ENCODE results near the gene MARCHF10.
"Not testable (repeated sequence)": the region's sequence is repeated elsewhere in the genome, so short reads cannot be mapped to it uniquely, and the experiment has no call there.

Gene MARCHF10

GRCh38 chr17:62691589-62691915 is 116.6 kb downstream of the MARCHF10 start:
- not testable (repeated sequence) for H3K36me3 ChIP-seq (ENCODE audit: control insufficient read depth in 1 of 2, insufficient read depth in 2 of 2, low read length in 2 of 2); H3K27me3 ChIP-seq (ENCODE audit: low read depth, low read length); H3K4me3 ChIP-seq (ENCODE audit: low read depth in 1 of 2, low read length in 2 of 2); H3K4me1 ChIP-seq (ENCODE audit: control insufficient read depth in 1 of 2, insufficient read depth in 2 of 2, low read length in 2 of 2); H3K9me3 ChIP-seq (ENCODE audit: control insufficient read depth in 1 of 2, low read length in 2 of 2); H3K27ac ChIP-seq (ENCODE audit: low read length)

DNA sequence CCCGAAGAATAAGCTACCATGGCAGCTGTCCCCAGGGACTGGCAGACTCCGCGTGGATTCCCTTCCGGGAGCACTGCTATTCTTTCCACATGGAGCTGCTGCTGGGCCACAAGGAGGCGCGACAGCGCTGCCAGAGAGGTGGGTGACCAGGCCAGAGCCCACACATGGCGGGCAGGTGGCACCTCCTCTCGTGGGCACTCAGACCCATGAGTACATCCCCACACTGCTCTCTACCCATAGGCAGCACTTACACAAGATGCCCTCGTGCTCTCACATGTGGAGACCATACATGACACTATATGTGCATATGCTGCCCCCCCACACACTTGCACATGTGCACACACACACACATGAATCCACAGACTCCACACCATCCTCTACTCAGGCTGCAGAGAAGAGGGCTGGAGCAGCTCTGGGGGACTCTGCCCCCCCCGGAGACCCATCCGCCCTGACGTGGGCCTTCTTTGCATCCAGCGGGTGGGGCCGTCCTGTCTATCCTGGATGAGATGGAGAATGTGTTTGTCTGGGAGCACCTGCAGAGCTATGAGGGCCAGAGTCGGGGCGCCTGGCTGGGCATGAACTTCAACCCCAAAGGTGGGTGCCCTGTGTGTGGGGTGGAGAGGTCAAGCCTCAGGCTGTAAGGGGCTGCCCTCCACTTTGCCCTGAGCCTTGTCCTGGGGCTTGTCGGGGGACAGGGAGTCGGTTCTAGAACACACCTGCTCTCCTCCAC is 117.8 kb downstream of the MARCHF10 start:
- H3K9me3 ChIP-seq (ENCODE audit: control insufficient read depth in 1 of 2, low read length in 2 of 2), result no peaks in the 10 kb centered on the region
- H3K36me3 ChIP-seq (ENCODE audit: control insufficient read depth in 1 of 2, insufficient read depth in 2 of 2, low read length in 2 of 2), result peaks cover 0 to 9% of the 10 kb centered on the region in 2 donors
- no peak overlapping the region for H3K4me3 ChIP-seq (ENCODE audit: low read depth in 1 of 2, low read length in 2 of 2)
- H3K4me1 ChIP-seq (ENCODE audit: control insufficient read depth in 1 of 2, insufficient read depth in 2 of 2, low read length in 2 of 2), result peaks cover 0 to 5% of the 10 kb centered on the region in 2 donors
- no peaks in the 10 kb centered on the region for H3K27me3 ChIP-seq (ENCODE audit: low read depth, low read length)
- H3K27ac ChIP-seq (ENCODE audit: low read length), result no peak overlapping the region

DNA sequence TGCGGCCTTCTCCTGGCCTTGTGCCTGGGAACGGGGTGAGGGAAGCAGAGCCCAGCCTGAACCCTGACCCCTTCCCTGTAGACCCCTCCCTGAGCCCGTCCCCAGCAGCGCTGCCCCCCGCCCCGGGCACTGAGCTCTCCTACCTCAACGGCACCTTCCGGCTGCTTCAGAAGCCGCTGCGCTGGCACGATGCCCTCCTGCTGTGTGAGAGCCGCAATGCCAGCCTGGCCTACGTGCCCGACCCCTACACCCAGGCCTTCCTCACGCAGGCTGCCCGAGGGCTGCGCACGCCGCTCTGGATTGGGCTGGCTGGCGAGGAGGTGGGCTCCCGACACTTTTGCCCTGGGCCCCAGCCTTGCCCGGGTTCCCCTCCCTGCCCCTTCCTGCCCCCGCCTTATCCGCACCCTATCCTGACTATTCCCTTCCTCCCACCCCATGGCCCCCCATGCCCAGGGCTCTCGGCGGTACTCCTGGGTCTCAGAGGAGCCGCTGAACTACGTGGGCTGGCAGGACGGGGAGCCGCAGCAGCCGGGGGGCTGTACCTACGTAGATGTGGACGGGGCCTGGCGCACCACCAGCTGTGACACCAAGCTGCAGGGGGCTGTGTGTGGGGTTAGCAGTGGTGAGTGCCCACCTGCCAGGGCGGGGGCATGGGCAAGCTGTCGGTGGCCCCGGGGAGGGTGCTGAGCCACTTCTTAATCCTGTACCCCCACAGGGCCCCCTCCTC is 118.5 kb downstream of the MARCHF10 start:
- H3K27me3 ChIP-seq (ENCODE audit: low read depth, low read length), result no peaks in the 10 kb centered on the region
- H3K36me3 ChIP-seq (ENCODE audit: control insufficient read depth in 1 of 2, insufficient read depth in 2 of 2, low read length in 2 of 2), result peaks cover 0 to 9% of the 10 kb centered on the region in 2 donors
- H3K27ac ChIP-seq (ENCODE audit: low read length), result no peak overlapping the region
- no peak overlapping the region for H3K4me3 ChIP-seq (ENCODE audit: low read depth in 1 of 2, low read length in 2 of 2)
- peaks cover 0 to 5% of the 10 kb centered on the region in 2 donors for H3K4me1 ChIP-seq (ENCODE audit: control insufficient read depth in 1 of 2, insufficient read depth in 2 of 2, low read length in 2 of 2)
- no peaks in the 10 kb centered on the region for H3K9me3 ChIP-seq (ENCODE audit: control insufficient read depth in 1 of 2, low read length in 2 of 2)

DNA sequence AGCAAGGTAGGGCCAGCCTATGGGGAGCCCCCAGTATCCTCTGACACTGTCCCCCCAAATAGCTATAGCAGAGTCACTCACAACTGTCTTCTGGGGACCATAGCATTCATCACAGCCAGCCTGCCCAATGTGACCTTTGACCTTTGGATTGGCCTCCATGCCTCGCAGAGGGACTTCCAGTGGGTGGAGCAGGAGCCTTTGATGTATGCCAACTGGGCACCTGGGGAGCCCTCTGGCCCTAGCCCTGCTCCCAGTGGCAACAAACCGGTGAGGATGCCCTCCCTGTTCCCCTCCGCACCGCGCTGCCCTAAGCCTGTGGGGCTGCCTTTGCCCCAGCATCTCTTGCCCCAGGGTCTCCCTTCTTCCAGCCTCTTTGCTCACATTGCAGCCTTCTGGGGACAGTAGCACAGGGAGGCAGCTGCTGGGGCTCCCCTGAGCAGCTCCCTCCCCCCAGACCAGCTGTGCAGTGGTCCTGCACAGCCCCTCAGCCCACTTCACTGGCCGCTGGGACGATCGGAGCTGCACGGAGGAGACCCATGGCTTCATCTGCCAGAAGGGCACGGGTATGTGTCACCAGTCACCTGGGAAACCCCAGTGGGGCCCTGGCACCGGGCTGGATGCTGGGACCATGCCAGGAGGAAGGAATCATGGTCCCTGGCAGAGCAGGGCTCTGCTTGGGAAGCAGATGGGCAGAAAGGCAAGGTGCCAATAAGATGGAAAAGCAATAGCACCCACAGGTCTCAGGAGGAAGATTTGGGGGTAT is 119.5 kb downstream of the MARCHF10 start:
- Histone ChIP-seq H3K4me1 (ENCODE audit: control insufficient read depth in 1 of 2, insufficient read depth in 2 of 2, low read length in 2 of 2) (peaks cover 0 to 5% of the 10 kb centered on the region in 2 donors), H3K36me3 (ENCODE audit: control insufficient read depth in 1 of 2, insufficient read depth in 2 of 2, low read length in 2 of 2) (peaks cover 0 to 9% of the 10 kb centered on the region in 2 donors), H3K27me3 (ENCODE audit: low read depth, low read length) (no peaks in the 10 kb centered on the region), H3K27ac (ENCODE audit: low read length) (no peak overlapping the region), H3K4me3 (ENCODE audit: low read depth in 1 of 2, low read length in 2 of 2) (no peak overlapping the region), H3K9me3 (ENCODE audit: control insufficient read depth in 1 of 2, low read length in 2 of 2) (no peaks in the 10 kb centered on the region)

GRCh38 chr17:62687997-62688396 is 120.1 kb downstream of the MARCHF10 start:
- H3K27ac ChIP-seq (ENCODE audit: low read length), result no peak overlapping the region
- no peak overlapping the region for H3K4me3 ChIP-seq (ENCODE audit: low read depth in 1 of 2, low read length in 2 of 2)
- H3K4me1 ChIP-seq (ENCODE audit: control insufficient read depth in 1 of 2, insufficient read depth in 2 of 2, low read length in 2 of 2), result peaks cover 0 to 5% of the 10 kb centered on the region in 2 donors
- no peaks in the 10 kb centered on the region for H3K9me3 ChIP-seq (ENCODE audit: control insufficient read depth in 1 of 2, low read length in 2 of 2)
- peaks cover 0 to 9% of the 10 kb centered on the region in 2 donors for H3K36me3 ChIP-seq (ENCODE audit: control insufficient read depth in 1 of 2, insufficient read depth in 2 of 2, low read length in 2 of 2)
- H3K27me3 ChIP-seq (ENCODE audit: low read depth, low read length), result no peaks in the 10 kb centered on the region

DNA sequence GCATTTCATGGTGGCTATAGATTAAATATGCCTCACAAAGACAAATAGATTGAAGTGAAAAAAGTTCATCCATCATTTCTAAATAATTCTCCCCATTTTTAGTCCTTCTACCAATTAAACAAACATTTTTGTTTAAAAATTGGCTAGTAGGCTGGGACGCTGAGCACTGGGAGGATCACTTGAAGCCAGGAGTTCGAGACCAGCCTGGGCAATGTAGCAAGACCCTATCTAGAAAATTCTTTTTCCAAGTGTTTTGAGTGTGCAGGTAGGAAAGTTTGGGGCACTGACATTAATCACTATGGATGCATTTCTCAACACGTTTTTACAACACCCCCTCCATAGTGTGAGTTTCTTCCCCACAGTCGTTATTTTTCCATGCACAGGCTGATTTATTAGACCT is 123.9 kb downstream of the MARCHF10 start:
- no peaks in the 10 kb centered on the region for H3K27me3 ChIP-seq (ENCODE audit: low read depth, low read length)
- no peak overlapping the region for H3K4me3 ChIP-seq (ENCODE audit: low read depth in 1 of 2, low read length in 2 of 2)
- H3K36me3 ChIP-seq (ENCODE audit: control insufficient read depth in 1 of 2, insufficient read depth in 2 of 2, low read length in 2 of 2), result peaks cover 0 to 21% of the 10 kb centered on the region in 2 donors
- no peaks in the 10 kb centered on the region for H3K4me1 ChIP-seq (ENCODE audit: control insufficient read depth in 1 of 2, insufficient read depth in 2 of 2, low read length in 2 of 2)
- H3K9me3 ChIP-seq (ENCODE audit: control insufficient read depth in 1 of 2, low read length in 2 of 2), result no peaks in the 10 kb centered on the region
- no peak overlapping the region for H3K27ac ChIP-seq (ENCODE audit: low read length)

- H3K9me3 ChIP-seq (ENCODE audit: control insufficient read depth in 1 of 2, low read length in 2 of 2), result no peaks in the 10 kb centered on the region
- no peak overlapping the region for H3K4me3 ChIP-seq (ENCODE audit: low read depth in 1 of 2, low read length in 2 of 2)
- H3K27me3 ChIP-seq (ENCODE audit: low read depth, low read length), result no peaks in the 10 kb centered on the region
- no peaks in the 10 kb centered on the region for H3K4me1 ChIP-seq (ENCODE audit: control insufficient read depth in 1 of 2, insufficient read depth in 2 of 2, low read length in 2 of 2)
- peaks cover 0 to 21% of the 10 kb centered on the region in 2 donors for H3K36me3 ChIP-seq (ENCODE audit: control insufficient read depth in 1 of 2, insufficient read depth in 2 of 2, low read length in 2 of 2)
- no peak overlapping the region for H3K27ac ChIP-seq (ENCODE audit: low read length)
Measured at GRCh38 chr17:62681939-62682381, 126.2 kb downstream of the MARCHF10 start.

- Histone ChIP-seq H3K36me3 (ENCODE audit: control insufficient read depth in 1 of 2, insufficient read depth in 2 of 2, low read length in 2 of 2) (peaks cover 0 to 17% of the 10 kb centered on the region in 2 donors), H3K4me1 (ENCODE audit: control insufficient read depth in 1 of 2, insufficient read depth in 2 of 2, low read length in 2 of 2) (no peaks in the 10 kb centered on the region), H3K27me3 (ENCODE audit: low read depth, low read length) (no peaks in the 10 kb centered on the region), H3K4me3 (ENCODE audit: low read depth in 1 of 2, low read length in 2 of 2) (no peak overlapping the region), H3K27ac (ENCODE audit: low read length) (no peak overlapping the region), H3K9me3 (ENCODE audit: control insufficient read depth in 1 of 2, low read length in 2 of 2) (no peaks in the 10 kb centered on the region)
Measured at GRCh38 chr17:62681061-62681938, 126.8 kb downstream of the MARCHF10 start.

GRCh38 chr17:62680541-62681052 is 127.5 kb downstream of the MARCHF10 start:
- Histone ChIP-seq H3K9me3 (ENCODE audit: control insufficient read depth in 1 of 2, low read length in 2 of 2) (no peaks in the 10 kb centered on the region), H3K4me1 (ENCODE audit: control insufficient read depth in 1 of 2, insufficient read depth in 2 of 2, low read length in 2 of 2) (peaks cover 0 to 2% of the 10 kb centered on the region in 2 donors), H3K27me3 (ENCODE audit: low read depth, low read length) (no peaks in the 10 kb centered on the region), H3K27ac (ENCODE audit: low read length) (no peak overlapping the region), H3K4me3 (ENCODE audit: low read depth in 1 of 2, low read length in 2 of 2) (no peak overlapping the region), H3K36me3 (ENCODE audit: control insufficient read depth in 1 of 2, insufficient read depth in 2 of 2, low read length in 2 of 2) (peaks cover 0 to 17% of the 10 kb centered on the region in 2 donors)

DNA sequence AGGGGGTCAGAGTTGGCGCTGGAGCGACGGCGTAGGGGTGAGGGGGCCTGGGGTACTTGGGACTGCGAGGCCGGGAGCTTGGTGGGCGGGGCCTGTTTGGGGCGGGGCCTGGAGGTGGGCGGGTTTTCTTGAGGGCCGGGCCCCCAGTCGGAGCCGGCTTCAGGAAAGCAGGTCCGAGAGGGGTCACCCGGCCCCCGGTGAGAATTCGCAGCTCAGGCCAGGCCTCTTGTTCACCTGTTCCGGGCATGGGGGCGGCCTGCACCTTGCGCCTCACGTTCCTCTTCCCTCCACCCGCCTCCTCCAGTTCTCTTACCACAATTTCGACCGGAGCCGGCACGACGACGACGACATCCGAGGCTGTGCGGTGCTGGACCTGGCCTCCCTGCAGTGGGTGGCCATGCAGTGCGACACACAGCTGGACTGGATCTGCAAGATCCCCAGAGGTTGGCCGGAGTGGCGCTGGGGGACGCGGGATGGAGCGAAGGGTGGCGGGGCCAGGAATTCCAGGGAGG is 128.2 kb downstream of the MARCHF10 start:
- Histone ChIP-seq H3K4me3 (ENCODE audit: low read depth in 1 of 2, low read length in 2 of 2) (no peak overlapping the region), H3K36me3 (ENCODE audit: control insufficient read depth in 1 of 2, insufficient read depth in 2 of 2, low read length in 2 of 2) (peaks cover 0 to 17% of the 10 kb centered on the region in 2 donors), H3K27me3 (ENCODE audit: low read depth, low read length) (no peaks in the 10 kb centered on the region), H3K4me1 (ENCODE audit: control insufficient read depth in 1 of 2, insufficient read depth in 2 of 2, low read length in 2 of 2) (peaks cover 0 to 9% of the 10 kb centered on the region in 2 donors), H3K9me3 (ENCODE audit: control insufficient read depth in 1 of 2, low read length in 2 of 2) (no peaks in the 10 kb centered on the region), H3K27ac (ENCODE audit: low read length) (no peak overlapping the region)

All from muscle layer of duodenum (tissue), 2 donors.